T-helper 2 cell treated with Interferon-gamma antibody and Interleukin-4, amounts not matched to agents 5 μg/mL and 100 μg/mL, for 36 hours (primary cell): ENCODE results near the gene CNTN2.

Experiments used
- DNase-seq: peaks from one replicate; pipeline ENCODE4 v3.0.0; 2021; ENCODE audit warnings: low spot score
- H3K27ac Mint-ChIP-seq: one replicate; pipeline ENCODE4 v1.8.0; 2021; ENCODE audit warnings: mild to moderate bottlenecking, mixed read lengths
- H3K27me3 Mint-ChIP-seq: one replicate; pipeline ENCODE4 v1.8.0; 2021; ENCODE audit warnings: low read depth, mixed read lengths
- H3K36me3 Mint-ChIP-seq: one replicate; pipeline ENCODE4 v1.8.0; 2021; ENCODE audit warnings: low read depth, mixed read lengths
- H3K4me1 Mint-ChIP-seq: one replicate; pipeline ENCODE4 v1.8.0; 2021; ENCODE audit warnings: low read depth, mixed read lengths
- H3K4me3 Mint-ChIP-seq: one replicate; pipeline ENCODE4 v1.8.0; 2022; ENCODE audit warnings: mild to moderate bottlenecking, moderate library complexity, mixed read lengths
- H3K9me3 Mint-ChIP-seq: one replicate; pipeline ENCODE4 v1.8.0; 2021; ENCODE audit warnings: mixed read lengths

Gene CNTN2

GRCh38 chr1:205013683-205014367, 29.2 kb upstream of the CNTN2 start:
- peaks cover 2% of the 10 kb centered on the region for H3K27me3 Mint-ChIP-seq
- no peaks in the 10 kb centered on the region for H3K9me3 Mint-ChIP-seq
- no peak for DNase-seq
- H3K36me3 Mint-ChIP-seq = no peaks in the 10 kb centered on the region
- no peak overlapping the region for H3K4me3 Mint-ChIP-seq
- H3K27ac Mint-ChIP-seq = no peak overlapping the region
- no peaks in the 10 kb centered on the region for H3K4me1 Mint-ChIP-seq

DNA sequence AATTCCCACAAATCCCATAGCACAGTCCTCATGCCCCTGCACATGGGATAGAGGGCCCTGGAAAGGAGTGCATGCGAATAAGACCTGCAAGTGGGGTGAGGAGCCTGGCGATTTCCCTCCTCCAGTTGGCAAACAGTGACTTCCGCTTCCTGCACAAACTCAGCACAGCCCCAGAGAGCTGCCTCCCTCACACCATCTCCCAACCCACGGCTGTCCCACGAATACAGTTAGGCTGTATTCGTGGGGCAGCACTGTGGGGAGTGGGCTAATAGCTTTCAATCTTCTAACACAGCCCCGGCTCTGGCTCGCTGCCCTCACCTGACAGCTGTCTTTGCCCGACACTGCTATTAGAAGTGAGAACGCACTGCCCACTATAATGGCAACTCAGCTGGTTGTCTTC, 28.2 kb upstream of the CNTN2 start:
- Mint-ChIP-seq H3K4me3 (no peak overlapping the region), H3K27ac (no peak overlapping the region), H3K36me3 (no peaks in the 10 kb centered on the region), H3K4me1 (no peaks in the 10 kb centered on the region), H3K27me3 (peaks cover 2% of the 10 kb centered on the region), H3K9me3 (no peaks in the 10 kb centered on the region)
- no peak for DNase-seq

- DNase-seq = no peak
- no peak overlapping the region for H3K27ac Mint-ChIP-seq
- peaks cover 2% of the 10 kb centered on the region for H3K27me3 Mint-ChIP-seq
- no peaks in the 10 kb centered on the region for H3K9me3 Mint-ChIP-seq
- no peak overlapping the region for H3K4me3 Mint-ChIP-seq
- no peaks in the 10 kb centered on the region for H3K4me1 Mint-ChIP-seq
- no peaks in the 10 kb centered on the region for H3K36me3 Mint-ChIP-seq
Observed at GRCh38 chr1:205015241-205015640, 27.8 kb upstream of the CNTN2 start.

DNA sequence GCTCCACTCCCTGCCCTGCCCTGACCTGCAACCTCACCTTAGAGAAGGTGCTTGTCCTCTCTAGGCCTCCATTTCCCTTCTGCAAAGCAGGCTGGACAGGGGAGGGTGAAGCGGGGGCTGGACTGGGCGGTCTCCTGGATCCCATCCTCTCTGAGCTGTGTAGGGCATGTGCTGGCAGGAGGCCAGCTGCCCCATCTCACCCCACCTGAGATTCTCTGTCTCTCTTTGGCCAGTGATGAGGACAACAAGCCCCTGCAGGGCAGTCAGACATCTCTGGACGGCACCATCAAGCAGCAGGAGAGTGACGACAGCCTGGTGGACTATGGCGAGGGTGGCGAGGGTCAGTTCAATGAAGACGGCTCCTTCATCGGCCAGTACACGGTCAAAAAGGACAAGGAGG, 26.9 kb upstream of the CNTN2 start:
- Mint-ChIP-seq H3K27ac (no peak overlapping the region), H3K27me3 (peaks cover 2% of the 10 kb centered on the region), H3K4me1 (no peaks in the 10 kb centered on the region), H3K36me3 (no peaks in the 10 kb centered on the region), H3K4me3 (no peak overlapping the region), H3K9me3 (no peaks in the 10 kb centered on the region)
- DNase-seq = no peak

DNA sequence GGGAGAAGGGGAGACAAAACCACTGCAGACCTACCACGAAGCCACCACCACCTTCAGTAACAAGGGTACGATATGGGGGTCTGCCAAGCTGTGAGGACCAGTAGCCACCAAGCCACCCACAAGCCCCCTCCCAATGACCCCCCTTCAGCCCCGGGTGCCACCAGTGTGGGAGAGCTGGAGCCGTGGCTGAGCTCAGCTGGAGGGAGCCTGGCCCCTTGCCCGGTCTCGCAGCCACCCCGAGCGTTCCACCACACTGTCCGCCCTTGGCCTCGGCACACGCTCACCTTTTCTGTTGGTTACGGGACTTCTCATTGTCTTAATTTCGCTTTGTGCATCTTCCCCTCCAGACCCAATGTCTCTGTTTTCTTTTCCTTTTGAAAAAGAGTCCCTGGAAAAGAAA, 26.4 kb upstream of the CNTN2 start:
- no peak for DNase-seq
- H3K9me3 Mint-ChIP-seq = no peaks in the 10 kb centered on the region
- no peaks in the 10 kb centered on the region for H3K4me1 Mint-ChIP-seq
- no peak overlapping the region for H3K4me3 Mint-ChIP-seq
- no peak overlapping the region for H3K27ac Mint-ChIP-seq
- H3K36me3 Mint-ChIP-seq = no peaks in the 10 kb centered on the region
- H3K27me3 Mint-ChIP-seq = peaks cover 2% of the 10 kb centered on the region

- H3K9me3 Mint-ChIP-seq = no peaks in the 10 kb centered on the region
- no peaks in the 10 kb centered on the region for H3K4me1 Mint-ChIP-seq
- no peak overlapping the region for H3K4me3 Mint-ChIP-seq
- no peak for DNase-seq
- peaks cover 2% of the 10 kb centered on the region for H3K27me3 Mint-ChIP-seq
- H3K36me3 Mint-ChIP-seq = no peaks in the 10 kb centered on the region
- no peak overlapping the region for H3K27ac Mint-ChIP-seq
Observed at GRCh38 chr1:205017001-205017400, 26.0 kb upstream of the CNTN2 start.

- no peak for DNase-seq
- H3K4me1 Mint-ChIP-seq = no peaks in the 10 kb centered on the region
- H3K4me3 Mint-ChIP-seq = no peak overlapping the region
- no peak overlapping the region for H3K27ac Mint-ChIP-seq
- H3K36me3 Mint-ChIP-seq = no peaks in the 10 kb centered on the region
- H3K27me3 Mint-ChIP-seq = peaks cover 2% of the 10 kb centered on the region
- H3K9me3 Mint-ChIP-seq = no peaks in the 10 kb centered on the region
Observed at GRCh38 chr1:205017766-205018165, 25.2 kb upstream of the CNTN2 start.

- DNase-seq = no peak
- H3K4me1 Mint-ChIP-seq = no peaks in the 10 kb centered on the region
- H3K36me3 Mint-ChIP-seq = no peaks in the 10 kb centered on the region
- peaks cover 2% of the 10 kb centered on the region for H3K27me3 Mint-ChIP-seq
- no peak overlapping the region for H3K4me3 Mint-ChIP-seq
- H3K27ac Mint-ChIP-seq = no peak overlapping the region
- no peaks in the 10 kb centered on the region for H3K9me3 Mint-ChIP-seq
Observed at GRCh38 chr1:205018381-205018780, 24.6 kb upstream of the CNTN2 start.

GRCh38 chr1:205020466-205020865, 22.5 kb upstream of the CNTN2 start:
- DNase-seq = no peak
- Mint-ChIP-seq H3K27me3 (no peaks in the 10 kb centered on the region), H3K36me3 (no peaks in the 10 kb centered on the region), H3K4me3 (no peak overlapping the region), H3K4me1 (no peaks in the 10 kb centered on the region), H3K27ac (no peak overlapping the region), H3K9me3 (no peaks in the 10 kb centered on the region)

GRCh38 chr1:205024679-205025078, 18.3 kb upstream of the CNTN2 start:
- Mint-ChIP-seq H3K27me3 (no peaks in the 10 kb centered on the region), H3K27ac (no peak overlapping the region), H3K4me3 (no peak overlapping the region), H3K36me3 (no peaks in the 10 kb centered on the region), H3K9me3 (no peaks in the 10 kb centered on the region), H3K4me1 (no peaks in the 10 kb centered on the region)
- no peak for DNase-seq

GRCh38 chr1:205025239-205025638, 17.8 kb upstream of the CNTN2 start:
- no peaks in the 10 kb centered on the region for H3K27me3 Mint-ChIP-seq
- H3K4me1 Mint-ChIP-seq = no peaks in the 10 kb centered on the region
- H3K36me3 Mint-ChIP-seq = no peaks in the 10 kb centered on the region
- no peak overlapping the region for H3K27ac Mint-ChIP-seq
- H3K4me3 Mint-ChIP-seq = no peak overlapping the region
- H3K9me3 Mint-ChIP-seq = no peaks in the 10 kb centered on the region
- DNase-seq = no peak

GRCh38 chr1:205026181-205026580, 16.8 kb upstream of the CNTN2 start:
- no peak overlapping the region for H3K27ac Mint-ChIP-seq
- no peaks in the 10 kb centered on the region for H3K4me1 Mint-ChIP-seq
- no peak overlapping the region for H3K4me3 Mint-ChIP-seq
- no peaks in the 10 kb centered on the region for H3K27me3 Mint-ChIP-seq
- H3K36me3 Mint-ChIP-seq = no peaks in the 10 kb centered on the region
- DNase-seq = no peak
- H3K9me3 Mint-ChIP-seq = no peaks in the 10 kb centered on the region

DNA sequence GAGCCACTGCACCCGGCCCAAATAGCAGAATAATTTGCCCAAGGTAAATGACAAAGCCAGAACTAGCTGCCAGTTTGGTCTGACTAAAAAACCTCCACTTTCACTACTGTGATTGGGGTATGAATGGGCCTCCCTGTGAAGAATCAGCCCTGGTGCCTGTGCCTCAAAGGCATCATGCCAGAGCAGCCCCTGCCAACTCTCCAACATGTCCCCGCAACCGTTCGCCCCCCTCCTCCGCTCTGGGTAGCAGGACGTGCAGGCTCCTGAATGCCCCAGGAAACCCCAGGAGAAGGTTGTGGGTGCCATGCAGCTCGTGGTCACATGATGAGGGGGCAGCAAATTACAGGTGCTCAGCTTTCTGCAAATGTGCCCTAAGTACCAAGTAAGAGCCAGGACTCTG, 14.6 kb upstream of the CNTN2 start:
- no peaks in the 10 kb centered on the region for H3K27me3 Mint-ChIP-seq

GRCh38 chr1:205028924-205029323, 14.1 kb upstream of the CNTN2 start:
- no peak for DNase-seq
- no peaks in the 10 kb centered on the region for H3K36me3 Mint-ChIP-seq
- no peaks in the 10 kb centered on the region for H3K27me3 Mint-ChIP-seq
- no peaks in the 10 kb centered on the region for H3K4me1 Mint-ChIP-seq
- no peak overlapping the region for H3K4me3 Mint-ChIP-seq
- H3K9me3 Mint-ChIP-seq = no peaks in the 10 kb centered on the region
- no peak overlapping the region for H3K27ac Mint-ChIP-seq

More for the DNA sequence above, 14.6 kb upstream of the CNTN2 start:
- DNase-seq = no peak
- Mint-ChIP-seq H3K4me3 (no peak overlapping the region), H3K9me3 (no peaks in the 10 kb centered on the region), H3K4me1 (no peaks in the 10 kb centered on the region), H3K27ac (no peak overlapping the region), H3K36me3 (no peaks in the 10 kb centered on the region)

- no peaks in the 10 kb centered on the region for H3K9me3 Mint-ChIP-seq
- H3K27me3 Mint-ChIP-seq = no peaks in the 10 kb centered on the region
- no peaks in the 10 kb centered on the region for H3K36me3 Mint-ChIP-seq
- no peaks in the 10 kb centered on the region for H3K4me1 Mint-ChIP-seq
- H3K27ac Mint-ChIP-seq = no peak overlapping the region
- no peak for DNase-seq
- no peak overlapping the region for H3K4me3 Mint-ChIP-seq
Observed at GRCh38 chr1:205030241-205030640, 12.8 kb upstream of the CNTN2 start.
